Islet precursor cell (in vitro differentiated cells): ENCODE measurements around the gene SPAG16.

ENCODE experiments used
- DNase-seq: peaks from one replicate; pipeline ENCODE4 v3.0.0-alpha.2; 2018

The SPAG16 gene

DNA sequence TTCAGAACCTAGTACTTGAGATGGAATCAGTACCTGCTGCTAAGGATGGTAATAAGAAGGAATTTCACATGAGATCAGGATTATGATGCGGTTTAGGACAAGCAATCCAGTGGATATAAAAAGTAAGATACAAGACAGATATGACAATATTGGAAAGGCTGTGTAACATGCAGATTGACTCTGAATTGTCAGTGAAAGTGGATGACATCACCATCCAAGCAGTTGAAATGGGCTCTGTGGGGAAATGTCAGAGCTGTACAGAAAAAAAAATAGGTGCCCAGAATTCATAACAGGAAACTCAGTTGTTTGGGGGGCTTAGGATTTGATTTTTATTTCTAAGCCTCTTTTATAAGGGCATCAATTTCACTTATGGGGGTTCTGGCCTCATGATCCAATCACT is 438.3 kb downstream of the SPAG16 start:
- DNase-seq, result no peak

DNA sequence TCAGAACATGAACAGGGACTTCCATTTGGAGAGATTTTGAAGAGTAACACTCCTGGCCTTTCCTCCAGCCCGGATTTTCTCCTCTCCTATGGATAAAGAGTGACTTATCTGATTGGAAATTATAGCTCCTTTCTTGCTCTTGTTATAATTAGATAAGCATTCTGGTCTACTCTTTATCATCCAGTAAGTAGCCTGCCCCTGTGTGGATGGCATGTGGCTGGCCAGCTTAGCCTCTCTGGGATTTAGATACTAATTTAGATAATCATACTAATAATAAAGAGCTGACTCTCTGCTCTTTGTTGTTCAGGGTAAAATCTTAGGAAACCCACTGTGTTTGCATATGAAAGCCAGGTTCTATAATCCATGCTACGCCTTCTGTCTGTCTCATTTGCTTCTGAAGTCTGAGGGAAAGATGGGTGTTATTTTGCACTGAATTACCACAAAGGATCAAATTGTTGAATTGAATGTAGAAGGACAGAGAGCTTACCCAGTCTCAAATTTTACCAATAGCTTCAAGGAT is 438.8 kb downstream of the SPAG16 start:
- DNase-seq, result no peak

DNA sequence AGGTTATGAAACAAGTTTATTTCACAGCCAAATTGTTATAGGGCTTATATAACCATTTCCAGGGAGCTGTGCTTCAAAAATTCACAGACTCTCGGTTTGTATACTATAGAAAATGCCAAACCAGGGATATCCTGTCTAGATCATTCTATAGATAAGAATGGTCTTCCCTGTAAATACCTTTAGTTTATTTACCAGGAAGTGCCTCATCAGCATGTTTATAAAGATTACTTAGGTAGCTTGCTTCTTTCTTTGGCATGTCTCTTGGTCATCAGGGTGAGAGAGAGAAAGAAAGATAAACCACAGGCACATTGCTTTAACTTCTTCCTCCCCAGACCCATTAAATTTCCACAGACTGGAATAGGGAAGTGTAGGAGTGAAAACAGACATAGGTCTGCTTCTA is 439.4 kb downstream of the SPAG16 start:
- no peak for DNase-seq

DNA sequence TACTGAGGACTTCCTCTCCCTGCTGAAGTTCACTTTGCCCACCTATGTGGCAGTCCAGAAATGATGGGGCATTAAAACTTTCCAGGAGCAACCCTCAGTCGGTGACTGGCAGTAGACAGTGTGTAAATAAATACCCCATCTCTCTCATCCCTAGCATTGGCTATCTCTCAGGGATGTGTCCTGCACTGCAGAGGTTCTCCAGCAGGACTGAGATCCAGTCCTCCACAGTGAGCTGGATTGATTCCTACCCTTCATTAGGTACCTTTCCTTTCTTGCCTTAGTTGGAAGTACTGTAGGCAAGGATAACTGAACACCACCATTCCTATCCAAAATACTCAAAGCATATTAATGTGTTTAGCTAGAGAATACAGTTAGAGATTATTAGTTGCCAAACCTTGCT is 441.8 kb downstream of the SPAG16 start:
- DNase-seq, result no peak

DNA sequence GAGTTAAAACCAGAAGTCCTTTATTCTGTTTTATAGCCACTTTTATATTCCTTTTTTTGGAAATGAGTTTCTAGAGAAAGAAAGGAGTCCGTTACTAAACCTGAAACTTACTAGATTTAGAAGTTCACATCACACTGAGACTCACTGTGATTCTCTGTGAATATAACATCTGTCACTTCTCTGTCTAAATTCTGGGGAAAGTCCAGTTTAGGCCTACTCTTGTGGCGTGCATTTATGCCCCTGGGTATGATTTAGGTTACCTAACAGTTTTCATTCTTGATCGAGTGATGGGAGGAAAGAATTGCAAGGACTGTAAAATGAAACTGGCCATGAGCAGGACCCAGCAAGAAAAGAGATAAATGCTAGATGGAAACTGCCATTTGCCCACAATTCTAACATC is 449.6 kb downstream of the SPAG16 start:
- no peak for DNase-seq

DNA sequence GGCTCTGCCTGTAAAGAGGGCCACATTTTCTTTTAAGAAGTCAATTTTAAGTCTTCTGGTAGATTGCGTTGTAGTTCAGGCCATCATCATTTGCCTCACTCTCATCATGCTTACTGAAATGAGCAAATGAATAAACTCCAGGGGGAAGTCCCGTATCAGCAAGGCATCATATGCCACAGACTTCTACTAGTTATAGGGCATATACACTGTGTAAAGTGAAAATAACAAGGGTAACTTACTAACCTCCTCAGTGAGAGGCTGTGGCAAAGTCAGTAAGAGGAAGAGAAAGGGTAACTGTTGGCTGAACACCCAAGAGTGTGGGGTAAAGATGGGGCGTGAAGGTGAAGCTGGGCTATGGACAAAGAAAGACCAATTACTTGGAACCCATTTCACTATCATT is 456.2 kb downstream of the SPAG16 start:
- DNase-seq, result no peak

DNA sequence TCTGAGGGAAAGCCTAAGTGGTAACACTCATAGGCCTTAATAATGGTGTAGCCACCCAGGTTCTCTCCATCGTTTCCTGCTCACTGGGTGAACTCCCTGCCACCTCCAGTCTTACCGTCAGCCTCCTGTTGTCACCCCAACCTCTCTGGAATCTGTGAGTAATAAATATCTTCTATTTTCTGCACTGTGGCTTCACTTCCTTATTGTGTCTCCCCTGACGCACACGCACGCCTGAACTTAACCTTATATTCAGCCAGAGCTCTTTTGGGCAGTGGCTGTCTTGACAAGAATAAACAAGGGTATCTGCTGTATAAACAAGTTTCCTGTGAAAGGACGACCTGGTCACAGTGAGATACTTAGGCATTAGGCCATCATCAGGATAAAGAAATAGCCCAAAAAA is 467.2 kb downstream of the SPAG16 start:
- DNase-seq, result no peak

DNA sequence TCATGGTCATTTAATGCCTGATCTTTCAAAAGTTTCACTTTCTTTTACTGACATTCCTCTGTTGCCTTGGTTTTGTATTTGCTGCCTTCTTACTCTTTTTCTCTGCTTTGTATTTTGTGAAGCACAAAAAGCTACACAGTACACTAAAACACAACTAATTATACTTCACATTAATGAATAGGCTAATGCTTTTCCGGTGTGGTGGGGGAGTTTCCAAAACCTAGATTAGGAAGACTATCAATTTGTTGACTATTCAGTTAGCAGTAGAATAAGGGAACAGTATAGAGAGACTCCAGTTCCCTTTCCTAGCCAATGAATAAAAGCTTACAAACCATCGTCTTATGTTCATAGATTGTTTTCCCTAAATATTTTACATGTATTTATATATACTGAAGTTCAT is 468.3 kb downstream of the SPAG16 start:
- no peak for DNase-seq

DNA sequence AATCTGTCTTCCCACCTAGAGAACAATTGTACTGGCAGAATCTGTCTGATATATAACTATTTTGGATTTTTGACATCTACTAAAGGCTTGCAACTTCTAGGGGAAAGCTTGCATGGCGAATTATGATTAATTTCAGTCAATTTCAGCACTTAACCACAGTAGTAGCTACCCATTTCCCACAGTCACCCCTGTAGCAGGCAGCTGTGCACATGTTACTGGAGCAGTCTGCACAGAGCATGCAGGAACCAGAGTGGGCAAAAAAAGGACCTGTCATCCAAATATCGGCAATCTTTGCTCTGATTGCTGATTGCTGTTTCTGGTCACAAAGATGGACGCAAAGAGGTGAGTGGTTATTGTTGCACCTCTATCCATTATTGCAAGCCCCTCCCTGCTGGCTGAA is 473.3 kb downstream of the SPAG16 start:
- DNase-seq, result no peak

DNA sequence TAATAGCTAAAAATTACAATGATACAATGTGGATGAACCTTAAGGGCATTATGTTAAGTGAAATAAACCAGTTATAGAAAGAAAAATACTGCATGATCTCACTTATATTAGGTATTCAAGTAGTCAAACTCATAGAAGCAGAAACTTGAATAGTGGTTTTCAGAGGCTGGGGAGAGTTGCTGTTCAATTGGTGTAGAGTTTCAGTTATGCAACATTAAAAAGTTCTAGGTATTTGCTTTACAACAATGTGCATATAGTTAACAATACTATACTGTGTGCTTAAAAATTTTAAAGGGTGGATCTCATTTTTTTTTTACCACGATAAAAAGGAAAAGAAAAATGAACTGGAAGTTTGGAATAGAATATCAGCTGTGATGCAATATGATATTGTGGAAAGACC is 479.1 kb downstream of the SPAG16 start:
- DNase-seq, result no peak

DNA sequence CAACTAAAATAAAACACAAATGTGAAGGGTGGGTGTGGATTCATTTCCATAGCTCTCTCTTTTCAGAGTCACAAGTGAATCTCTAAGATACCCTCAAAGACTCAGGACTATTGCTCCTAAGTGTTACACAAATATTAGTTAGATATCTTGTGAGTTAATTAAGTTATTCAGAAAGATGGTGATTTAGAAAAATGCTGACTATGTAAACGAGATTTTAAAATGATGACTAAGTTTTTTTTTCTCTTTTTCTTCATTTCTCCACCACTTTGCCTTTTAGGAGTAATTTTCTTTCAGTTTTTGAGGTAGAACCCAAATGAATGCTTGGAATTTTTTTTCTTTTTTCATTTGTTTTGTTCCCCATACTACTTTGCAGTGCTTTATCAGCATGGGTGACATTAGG is 479.7 kb downstream of the SPAG16 start:
- no peak for DNase-seq

DNA sequence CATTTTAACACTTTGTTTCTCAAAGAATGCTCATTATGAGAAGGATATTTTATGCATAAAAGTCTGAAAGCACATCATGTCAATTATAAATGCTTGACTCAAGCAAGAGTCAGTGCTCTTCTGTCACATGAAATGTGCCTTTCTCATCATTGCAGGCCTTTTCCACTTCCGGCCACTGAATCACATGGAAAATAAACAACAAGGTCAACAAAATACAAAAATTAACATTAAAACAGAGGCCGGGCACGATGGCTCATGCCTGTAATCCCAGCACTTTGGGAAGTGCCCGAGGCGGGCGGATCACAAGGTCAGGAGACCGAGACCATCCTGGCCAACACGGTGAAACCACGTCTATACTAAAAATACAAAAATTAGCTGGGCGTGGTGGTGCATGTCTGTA is 480.6 kb downstream of the SPAG16 start:
- no peak for DNase-seq

DNA sequence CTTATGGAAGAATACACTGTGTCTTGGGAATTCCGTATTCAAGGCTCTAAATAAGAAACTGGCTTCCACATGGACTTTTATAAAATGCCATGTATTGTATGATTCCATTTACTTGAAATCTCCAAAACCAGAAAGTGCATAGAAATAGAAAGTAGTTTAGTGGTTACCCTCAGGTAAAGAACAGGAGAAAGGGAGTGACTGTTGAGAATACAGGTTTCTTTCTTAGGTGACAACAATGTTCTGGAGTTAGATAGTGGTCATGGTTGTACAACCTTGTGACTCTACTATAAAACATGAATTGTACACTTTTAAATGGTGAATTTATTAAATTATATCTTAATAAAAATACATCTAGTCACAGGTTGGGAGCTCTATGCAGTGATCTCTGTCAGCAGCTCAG is 481.8 kb downstream of the SPAG16 start:
- DNase-seq, result no peak

DNA sequence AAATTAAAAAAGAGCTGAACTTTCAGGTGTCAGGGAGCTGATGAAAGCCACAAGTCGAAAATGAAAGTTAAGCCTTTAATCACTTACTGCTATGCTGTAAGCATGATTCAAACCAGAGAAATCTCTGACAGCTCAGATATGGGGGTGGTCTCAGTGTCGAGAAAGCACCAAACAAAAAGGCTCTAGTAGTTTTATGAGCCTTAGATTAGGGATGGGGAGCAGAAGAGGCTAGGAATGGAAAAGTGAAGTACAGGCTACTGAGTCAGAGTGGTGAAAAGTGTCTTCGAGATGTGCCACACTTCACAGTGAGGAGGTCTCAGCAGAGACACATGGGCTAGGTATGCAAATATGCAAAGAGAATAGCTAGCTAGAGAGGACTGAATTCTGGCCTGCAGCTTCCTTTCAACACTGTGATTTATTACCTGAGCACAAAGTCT is 482.2 kb downstream of the SPAG16 start:
- DNase-seq, result peak; percentile 74

DNA sequence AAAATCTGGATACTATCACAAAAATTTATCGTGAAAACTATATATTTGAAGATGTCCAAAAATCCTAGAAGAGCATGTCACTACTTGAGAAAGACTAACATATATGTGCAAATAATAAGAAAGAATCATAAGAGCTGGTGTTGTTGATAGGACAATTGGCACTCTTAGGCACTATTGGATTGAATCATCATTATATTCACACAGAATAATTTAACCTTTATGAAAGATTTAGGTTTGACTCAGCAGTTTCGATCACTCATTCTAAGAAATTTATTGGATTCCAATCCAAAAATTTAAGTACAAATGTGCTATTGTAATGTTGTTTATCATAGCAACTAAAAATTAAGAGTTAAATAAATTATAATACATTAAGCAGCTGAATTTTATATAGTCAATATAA is 503.6 kb downstream of the SPAG16 start:
- DNase-seq, result no peak

DNA sequence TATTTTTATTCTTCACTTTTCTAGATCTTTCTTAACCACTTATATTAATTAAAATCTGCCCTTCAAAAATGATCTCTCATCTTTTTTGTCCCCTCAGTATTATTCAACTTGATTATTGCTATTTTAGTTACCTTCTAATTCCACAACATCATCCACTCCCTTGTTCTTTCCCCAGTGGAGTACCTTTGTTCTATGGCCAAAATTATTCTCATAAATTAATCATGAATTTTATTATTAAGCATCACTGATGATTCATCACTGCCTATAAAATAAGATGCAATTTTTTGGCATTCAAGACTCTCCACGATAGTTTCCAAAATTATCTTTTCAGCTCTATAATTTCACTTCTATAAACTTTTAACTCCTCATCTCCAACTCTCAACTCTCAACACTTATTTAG is 505.7 kb downstream of the SPAG16 start:
- DNase-seq, result no peak

DNA sequence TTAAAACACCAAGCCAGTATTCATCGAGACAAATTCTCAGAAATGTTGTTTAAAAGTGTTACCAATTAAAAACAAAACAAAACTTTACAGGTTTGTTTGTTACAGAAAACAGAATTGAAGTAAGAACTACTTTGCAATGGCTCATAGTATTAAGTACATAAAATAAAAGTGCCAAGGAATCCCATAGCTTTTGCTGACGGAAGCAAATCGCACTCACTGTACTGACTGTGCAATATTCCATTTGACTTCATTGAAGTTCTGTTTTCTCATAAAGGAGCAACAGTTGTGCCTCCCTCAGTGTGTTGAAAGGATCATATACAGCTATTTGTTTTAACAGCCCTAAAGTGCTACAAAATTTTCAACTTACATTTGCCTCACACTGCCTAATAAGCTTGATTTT is 507.8 kb downstream of the SPAG16 start:
- DNase-seq, result no peak

DNA sequence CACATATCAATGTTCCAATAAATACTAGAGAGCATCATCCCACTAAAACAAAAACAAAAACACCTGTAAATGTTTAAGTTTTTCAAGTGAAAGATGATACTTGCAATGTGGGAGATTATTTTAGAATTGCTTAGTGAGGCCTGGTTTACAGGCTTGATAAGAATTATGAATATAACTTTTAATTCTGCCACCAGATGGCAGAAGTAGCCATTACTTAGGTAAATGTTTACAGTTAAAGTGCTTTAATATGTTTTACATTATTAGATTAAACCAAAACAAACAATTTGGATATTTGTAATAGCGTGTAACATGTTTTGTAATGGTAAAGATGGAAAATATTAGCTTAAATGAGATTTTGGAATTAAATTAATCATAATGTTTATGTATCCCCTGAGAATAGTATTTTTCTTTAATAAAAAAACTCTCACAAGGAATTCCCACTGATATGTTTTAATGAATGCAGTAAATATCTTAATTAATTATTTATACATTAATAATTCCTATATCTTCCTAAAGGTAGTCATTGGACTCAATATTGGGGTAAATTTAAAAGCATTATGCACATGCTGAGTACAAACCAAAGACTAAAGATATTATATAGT is 522.0 kb downstream of the SPAG16 start:
- DNase-seq, result no peak

DNA sequence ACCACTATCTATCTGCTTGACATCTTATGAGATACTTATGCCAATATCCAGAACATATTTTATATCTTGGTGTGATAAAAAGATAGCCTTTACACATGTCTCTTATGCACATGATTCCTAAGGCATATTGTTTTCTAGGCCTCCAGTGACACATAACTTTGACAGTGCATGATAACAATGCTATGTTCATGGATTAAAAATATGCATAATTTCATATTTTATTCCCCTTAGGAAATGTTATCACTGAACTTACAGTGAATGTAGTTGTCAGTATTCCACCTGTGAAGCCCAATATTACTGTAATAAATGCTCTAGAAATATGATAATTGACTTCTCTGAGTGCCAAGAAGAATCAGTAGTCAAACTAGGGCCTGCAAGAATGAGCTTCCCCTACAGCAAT is 532.3 kb downstream of the SPAG16 start:
- no peak for DNase-seq

DNA sequence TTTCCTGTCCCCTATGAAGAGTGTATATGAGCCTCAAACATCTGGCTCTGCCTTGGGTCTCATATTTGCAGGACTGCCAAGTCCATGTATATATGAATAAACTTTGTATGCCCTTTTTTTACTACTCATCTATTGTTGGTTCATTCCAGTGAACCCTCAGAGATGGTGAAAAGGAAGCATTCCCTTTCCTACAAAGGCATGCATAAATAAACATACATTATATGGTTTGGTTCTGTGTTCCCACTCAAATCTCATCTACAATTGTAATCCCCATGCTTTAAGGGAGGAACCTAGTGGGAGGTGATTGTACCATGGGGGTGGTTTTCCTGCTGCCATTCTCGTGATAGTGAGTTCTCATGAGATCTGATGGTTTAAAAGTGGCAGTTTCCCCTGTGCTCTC is 534.2 kb downstream of the SPAG16 start:
- DNase-seq, result no peak

DNA sequence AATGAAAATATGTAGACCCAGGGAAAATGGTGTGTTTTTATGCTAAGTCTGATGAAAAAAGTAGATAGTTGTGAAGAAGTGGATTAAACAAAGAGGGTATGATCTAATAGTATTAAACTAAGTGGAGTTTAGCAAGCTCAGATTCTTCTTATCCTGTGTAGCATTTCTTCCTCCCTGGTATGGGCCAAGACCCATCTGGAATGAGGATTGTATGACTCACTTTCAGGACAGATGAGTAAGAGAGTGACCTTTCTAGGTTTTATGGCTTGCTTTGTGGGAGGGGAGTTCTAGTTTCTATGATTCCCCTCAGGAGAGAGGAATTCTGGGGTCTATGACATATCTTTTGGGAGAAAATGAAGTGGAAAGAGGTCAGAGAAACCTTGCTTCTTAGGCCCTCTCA is 550.1 kb downstream of the SPAG16 start:
- no peak for DNase-seq

DNA sequence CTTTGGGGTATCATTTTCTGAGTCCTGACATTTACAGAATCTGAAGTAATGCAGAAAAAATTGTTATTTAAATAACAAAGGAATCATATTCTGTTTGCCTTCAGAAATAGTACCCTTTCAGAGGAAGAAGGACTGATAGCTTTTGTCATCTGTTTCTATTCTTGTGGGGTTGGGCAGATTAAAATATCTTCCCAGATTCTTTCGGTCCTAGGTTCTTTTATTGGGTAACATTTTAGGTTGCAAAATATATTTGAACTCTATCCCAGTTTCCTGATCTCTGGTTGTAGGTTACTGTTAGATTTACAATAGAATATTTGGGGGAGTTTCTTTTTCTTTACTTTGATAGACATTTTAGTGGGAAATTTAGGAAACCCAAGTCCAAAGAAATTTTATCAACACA is 550.5 kb downstream of the SPAG16 start:
- no peak for DNase-seq

DNA sequence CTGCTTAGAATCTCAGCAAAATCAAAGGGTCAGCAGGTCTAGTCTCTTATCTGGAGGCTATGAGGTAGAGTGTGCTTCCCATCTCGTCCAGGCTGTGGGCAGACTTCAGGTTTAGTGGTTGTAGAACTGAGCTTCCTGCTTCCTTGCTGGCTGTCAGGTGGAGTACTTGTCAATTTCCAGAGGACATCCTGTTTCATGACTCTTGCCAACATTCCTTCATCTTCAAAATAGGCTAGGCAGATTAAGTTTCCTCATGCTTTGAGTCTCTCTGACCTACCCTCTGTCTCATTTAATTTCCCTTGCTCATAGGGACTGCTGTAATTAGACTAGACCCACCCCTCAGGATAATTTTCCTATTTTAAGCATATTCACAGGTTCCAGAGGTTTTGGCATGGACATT is 562.6 kb downstream of the SPAG16 start:
- no peak for DNase-seq

DNA sequence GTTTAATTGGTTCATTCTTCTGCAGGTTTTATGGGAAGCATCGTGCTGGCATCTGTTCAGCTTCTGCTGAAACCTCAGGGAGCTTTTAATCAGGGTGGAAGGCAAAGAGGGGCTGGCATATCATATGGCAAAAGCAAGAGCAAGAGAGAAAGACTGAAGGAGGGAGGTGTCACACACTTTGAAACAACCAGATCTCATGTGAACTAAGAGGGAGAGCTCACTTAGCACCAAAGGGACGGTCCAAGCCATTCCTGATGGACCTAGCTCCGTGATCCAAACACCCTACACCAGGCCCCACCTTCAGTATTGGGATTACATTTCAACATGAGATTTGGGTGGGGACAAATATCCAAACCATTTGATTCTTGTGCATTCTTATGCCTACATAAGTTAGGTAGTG is 563.1 kb downstream of the SPAG16 start:
- DNase-seq, result no peak

DNA sequence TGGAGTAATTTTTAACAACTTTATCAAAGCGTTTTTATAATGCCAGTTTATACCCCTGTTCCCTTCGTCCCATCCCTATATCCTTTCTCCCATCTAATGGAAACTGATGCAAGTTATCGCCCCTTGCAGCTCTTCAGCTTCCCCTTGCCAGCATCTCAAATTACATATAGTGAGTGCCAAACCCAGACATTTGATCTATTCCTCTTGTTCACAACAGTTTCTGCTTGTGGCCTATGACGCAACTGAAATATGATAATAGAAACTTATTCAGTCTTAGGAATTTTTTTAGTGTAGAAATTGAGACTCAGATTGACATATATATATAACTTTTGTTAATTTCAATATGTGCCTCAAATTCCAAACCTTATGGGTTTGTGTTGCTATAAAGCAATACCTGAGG is 564.4 kb downstream of the SPAG16 start:
- no peak for DNase-seq

DNA sequence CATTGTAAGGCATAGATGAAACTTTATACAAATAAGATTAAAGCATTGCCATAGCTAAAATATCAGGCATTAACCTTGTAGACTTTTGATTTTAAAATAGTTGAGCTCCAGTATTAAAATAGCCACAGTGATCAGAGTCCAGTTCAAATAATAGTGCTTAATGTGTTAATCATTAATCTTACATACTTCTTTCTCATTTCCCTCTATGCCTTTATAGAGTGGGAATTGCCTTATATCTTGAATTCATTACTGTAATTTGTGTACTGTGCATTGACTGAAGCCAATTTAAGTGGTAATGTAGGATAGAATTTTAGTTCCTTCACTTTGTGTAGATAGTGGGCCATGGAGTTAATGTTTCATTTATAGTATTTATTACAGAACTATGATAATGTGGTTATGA is 577.4 kb downstream of the SPAG16 start:
- DNase-seq, result no peak
